A673 (cell line): ENCODE results near the gene DNAH14.

ENCODE experiments used
- CTCF ChIP-seq: fragments of 300-800, 200-600 bp; sonication (generic); conservative IDR thresholded peaks from 2 replicates; pipeline ENCODE4 v1.5.1; 2017; ENCODE audit warnings: low read depth, mild to moderate bottlenecking, antibody characterized with exemption, low read length, moderate library complexity, mixed read lengths
- EZH2 ChIP-seq: fragments of 200-600 bp; sonication (generic); IDR thresholded peaks from 2 replicates; pipeline ENCODE4 v1.6.1; 2017; ENCODE audit warnings: borderline replicate concordance, low read depth, mild to moderate bottlenecking, mixed read lengths, antibody characterized with exemption, low read length; ENCODE audit not compliant: poor library complexity, severe bottlenecking

GRCh38 chr1:225155555-225155954 lies 226.1 kb downstream of the DNAH14 start:
- TF ChIP-seq CTCF (no peak), EZH2 (no peak)
